Lung (tissue), 12 donors: Measurements from ENCODE around the gene CFAP100. TPM values are rescaled to one million over a fixed set of nuclear protein-coding genes. Genes with fewer than 3 reads are reported as not detected.

Experiments used
- ATAC-seq: fragments of 200-7000 bp; cut with Tn5 transposase; one replicate; pipeline ENCODE4 v1.9.1; 2020; ENCODE audit warnings: moderate number of reproducible peaks; ENCODE audit not compliant: insufficient read depth, low FRiP score
- DNase-seq, 3 donors: peaks; one replicate each; pipeline ENCODE4 v3.0.0-alpha.2; 2013 to 2017
- H3K27ac ChIP-seq, 2 donors: one replicate each; pipeline ENCODE4 v1.5.1; 2013; ENCODE audit warnings: mild to moderate bottlenecking in 2 of 2, moderate library complexity in 2 of 2, control low read depth in 1 of 2, inconsistent platforms in 1 of 2, low read depth in 1 of 2, low read length in 1 of 2
- H3K27me3 ChIP-seq, 3 donors: one replicate each; pipeline ENCODE4 v1.5.1; 2013; ENCODE audit warnings: low read length in 2 of 3; ENCODE audit not compliant: control insufficient read depth in 3 of 3, insufficient read depth in 3 of 3
- H3K36me3 ChIP-seq, 4 donors: one replicate each; pipeline ENCODE4 v1.5.1; 2013; ENCODE audit warnings: low read length in 4 of 4, mild to moderate bottlenecking in 1 of 4, moderate library complexity in 1 of 4; ENCODE audit not compliant: control insufficient read depth in 4 of 4, insufficient read depth in 4 of 4
- H3K4me1 ChIP-seq, 5 donors: one replicate each; pipeline ENCODE4 v1.5.1; 2013; ENCODE audit warnings: low read length in 5 of 5, mild to moderate bottlenecking in 2 of 5, moderate library complexity in 1 of 5; ENCODE audit not compliant: control insufficient read depth in 5 of 5, insufficient read depth in 5 of 5
- H3K4me3 ChIP-seq: one replicate; pipeline ENCODE4 v1.5.1; 2013; ENCODE audit warnings: mild to moderate bottlenecking, control low read depth, moderate library complexity
- H3K9ac ChIP-seq, 2 donors: one replicate each; pipeline ENCODE4 v1.5.1; 2013; ENCODE audit warnings: low read length in 2 of 2, control low read depth in 1 of 2; ENCODE audit not compliant: insufficient read depth in 1 of 2
- H3K9me3 ChIP-seq, 4 donors: one replicate each; pipeline ENCODE4 v1.5.1; 2013; ENCODE audit warnings: low read length in 3 of 4, mild to moderate bottlenecking in 1 of 4, moderate library complexity in 1 of 4; ENCODE audit not compliant: control insufficient read depth in 4 of 4, insufficient read depth in 3 of 4
- CTCF ChIP-seq: IDR thresholded peaks from 2 replicates; pipeline ENCODE4 v1.5.1; 2012; ENCODE audit warnings: mild to moderate bottlenecking; ENCODE audit errors: control extremely low read depth, extremely low read depth
- WGBS, 2 donors: extraction: QIAGEN DNeasy Blood & Tissue Kit; methylation state at CpG; one replicate each; pipeline ENCODE4 v1.1.7; 2013; 5-methylcytosine and 5-hydroxymethylcytosine counted together
- polyA plus RNA-seq, 2 donors: library from polyadenylated mRNA; stranded (reverse); fragments of 200-250 nt; gene quantifications; one replicate each; pipeline ENCODE4 v1.2.1, GENCODE V29; 2013
- total RNA-seq, 2 donors: library from RNA; depleted of rRNA in 1 of 2; stranded (reverse); fragments of >200 nt in 1 of 2; gene quantifications; one replicate each; pipeline ENCODE4 v1.2.1, GENCODE V29; 2014 to 2021
- donor health status: control.
- donor health status: control.
- donor health status: Bipolar disorder and iron deficiency.
- donor health status: healthy.
- donor health status: DM: yes; HTN: yes; CAD: no.

CFAP100 gene
- total and polyA plus RNA-seq, 4 donors, result 7.7 to 31.9 (median 11.5) TPM

GRCh38 chr3:126477061-126477380 lies 82.3 kb downstream of the CFAP100 start:
- Histone ChIP-seq H3K9ac (no peak overlapping the region), H3K4me3 (no peak overlapping the region), H3K4me1 (peaks cover 18 to 35% (median 21%) of the 10 kb centered on the region in 5 donors), H3K27me3 (no peaks in the 10 kb centered on the region), H3K27ac (no peak overlapping the region), H3K36me3 (peaks cover 0 to 6% (median 3%) of the 10 kb centered on the region in 4 donors), H3K9me3 (no peaks in the 10 kb centered on the region)
- DNase-seq, result no peak
- ATAC-seq, result no peak
- no peak for TF ChIP-seq CTCF
- 64 to 84% methylated on average over 4 of the region's 4 CpGs for WGBS, 2 donors

GRCh38 chr3:126478581-126479310 lies 84.0 kb downstream of the CFAP100 start:
- H3K36me3 ChIP-seq, result no peaks in the 10 kb centered on the region
- ATAC-seq (no peak), DNase-seq (no peak)
- H3K4me3 ChIP-seq, result no peak overlapping the region
- TF ChIP-seq CTCF, result no peak
- no peak overlapping the region for H3K27ac ChIP-seq
- no peaks in the 10 kb centered on the region for H3K9me3 ChIP-seq
- WGBS, 2 donors, result 96% methylated on average over 14 of the region's 14 CpGs
- H3K9ac ChIP-seq, result no peak overlapping the region
- peaks cover 4 to 18% (median 8%) of the 10 kb centered on the region in 5 donors for H3K4me1 ChIP-seq
- H3K27me3 ChIP-seq, result no peaks in the 10 kb centered on the region

- no peak overlapping the region for H3K27ac ChIP-seq
- H3K9ac ChIP-seq, result no peak overlapping the region
- DNase-seq (no peak), ATAC-seq (no peak)
- 85 to 89% methylated on average over 1 of the region's 1 CpG for WGBS, 2 donors
- no peaks in the 10 kb centered on the region for H3K27me3 ChIP-seq
- H3K4me1 ChIP-seq, result peaks cover 3 to 16% (median 4%) of the 10 kb centered on the region in 5 donors
- no peak overlapping the region for H3K4me3 ChIP-seq
- no peaks in the 10 kb centered on the region for H3K36me3 ChIP-seq
- H3K9me3 ChIP-seq, result no peaks in the 10 kb centered on the region
- no peak for TF ChIP-seq CTCF
These were observed 84.9 kb downstream of the CFAP100 start for GRCh38 chr3:126479642-126480041.

GRCh38 chr3:126480206-126480605 lies 85.5 kb downstream of the CFAP100 start:
- no peaks in the 10 kb centered on the region for H3K9me3 ChIP-seq
- no peaks in the 10 kb centered on the region for H3K36me3 ChIP-seq
- 81 to 90% methylated on average over 5 of the region's 5 CpGs for WGBS, 2 donors
- DNase-seq (no peak), ATAC-seq (no peak)
- H3K9ac ChIP-seq, result no peak overlapping the region
- no peak overlapping the region for H3K4me3 ChIP-seq
- H3K27me3 ChIP-seq, result no peaks in the 10 kb centered on the region
- no peak overlapping the region for H3K27ac ChIP-seq
- no peak for TF ChIP-seq CTCF
- peaks cover 2 to 16% (median 4%) of the 10 kb centered on the region in 5 donors for H3K4me1 ChIP-seq
